HUES64 (cell line): ENCODE data around the gene SRSF8.

Experiments
- H3K27ac ChIP-seq: 2 replicates; pipeline ENCODE4 v1.7.0; 2013; ENCODE audit warnings: low read depth, low read length, inconsistent platforms
- H3K27me3 ChIP-seq: 2 replicates; pipeline ENCODE4 v1.6.1; 2013; ENCODE audit warnings: mild to moderate bottlenecking, low read length; ENCODE audit not compliant: insufficient read depth
- H3K36me3 ChIP-seq: 2 replicates; pipeline ENCODE4 v1.6.1; 2013; ENCODE audit warnings: mild to moderate bottlenecking, low read length; ENCODE audit not compliant: insufficient read depth
- H3K4me1 ChIP-seq: 2 replicates; pipeline ENCODE4 v1.6.1; 2013; ENCODE audit warnings: mild to moderate bottlenecking, low read length, moderate library complexity; ENCODE audit not compliant: insufficient read depth
- H3K4me3 ChIP-seq: 2 replicates; pipeline ENCODE4 v1.5.1; 2013; ENCODE audit warnings: mild to moderate bottlenecking, low read length, moderate library complexity
- H3K9ac ChIP-seq: 2 replicates; pipeline ENCODE4 v1.6.1; 2013; ENCODE audit warnings: mild to moderate bottlenecking, low read depth, low read length
- H3K9me3 ChIP-seq: 2 replicates; pipeline ENCODE4 v1.6.1; 2013; ENCODE audit warnings: low read depth, low read length; ENCODE audit not compliant: insufficient read depth
- WGBS: fragments of 150-250, 120-280 bp; methylation state at CpG from one replicate; pipeline ENCODE4 v1.1.7; 2013; ENCODE audit warnings: missing lambda C conversion rate; 5-methylcytosine and 5-hydroxymethylcytosine counted together

The SRSF8 gene

GRCh38 chr11:95068549-95068948, 1.8 kb downstream of the SRSF8 start:
- Histone ChIP-seq H3K27ac (no peak overlapping the region), H3K27me3 (no peaks in the 10 kb centered on the region), H3K4me3 (peak overlapping the region; percentile 79), H3K9ac (no peak overlapping the region), H3K4me1 (peaks cover 14% of the 10 kb centered on the region), H3K9me3 (no peaks in the 10 kb centered on the region), H3K36me3 (no peaks in the 10 kb centered on the region)
- WGBS, result 55% methylated on average over 4 of the region's 5 CpGs

- no peaks in the 10 kb centered on the region for H3K9me3 ChIP-seq
- peaks cover 14% of the 10 kb centered on the region for H3K4me1 ChIP-seq
- 96% methylated on average over 1 of the region's 1 CpG for WGBS
- no peak overlapping the region for H3K9ac ChIP-seq
- H3K4me3 ChIP-seq, result no peak overlapping the region
- H3K27me3 ChIP-seq, result no peaks in the 10 kb centered on the region
- no peaks in the 10 kb centered on the region for H3K36me3 ChIP-seq
- H3K27ac ChIP-seq, result no peak overlapping the region
Observed at GRCh38 chr11:95070471-95070870, 3.8 kb downstream of the SRSF8 start.

- Histone ChIP-seq H3K9me3 (no peaks in the 10 kb centered on the region), H3K36me3 (no peaks in the 10 kb centered on the region), H3K4me3 (no peak overlapping the region), H3K27ac (no peak overlapping the region), H3K27me3 (no peaks in the 10 kb centered on the region), H3K4me1 (peaks cover 9% of the 10 kb centered on the region; the same call in 1 of the 2 replicates), H3K9ac (no peak overlapping the region)
Observed at GRCh38 chr11:95072948-95073347, 6.2 kb downstream of the SRSF8 start.

- 87% methylated on average over 8 of the region's 8 CpGs for WGBS
- H3K4me3 ChIP-seq, result no peak overlapping the region
- no peak overlapping the region for H3K27ac ChIP-seq
- H3K36me3 ChIP-seq, result no peaks in the 10 kb centered on the region
- no peak overlapping the region for H3K9ac ChIP-seq
- H3K27me3 ChIP-seq, result no peaks in the 10 kb centered on the region
- H3K4me1 ChIP-seq, result no peaks in the 10 kb centered on the region
- H3K9me3 ChIP-seq, result no peaks in the 10 kb centered on the region
Observed at GRCh38 chr11:95074792-95075563, 8.3 kb downstream of the SRSF8 start.

GRCh38 chr11:95076416-95076815, 9.7 kb downstream of the SRSF8 start:
- WGBS, result 70% methylated on average over 1 of the region's 1 CpG
- H3K36me3 ChIP-seq, result no peaks in the 10 kb centered on the region
- H3K4me1 ChIP-seq, result no peaks in the 10 kb centered on the region

GRCh38 chr11:95076981-95077380, 10.3 kb downstream of the SRSF8 start:
- no peaks in the 10 kb centered on the region for H3K27me3 ChIP-seq
- no peaks in the 10 kb centered on the region for H3K9me3 ChIP-seq
- no peaks in the 10 kb centered on the region for H3K4me1 ChIP-seq
- no peak overlapping the region for H3K27ac ChIP-seq
- H3K36me3 ChIP-seq, result no peaks in the 10 kb centered on the region
- no peak overlapping the region for H3K4me3 ChIP-seq
- H3K9ac ChIP-seq, result no peak overlapping the region

More at GRCh38 chr11:95076416-95076815, 9.7 kb downstream of the SRSF8 start:
- Histone ChIP-seq H3K4me3 (no peak overlapping the region), H3K27me3 (no peaks in the 10 kb centered on the region), H3K9ac (no peak overlapping the region), H3K27ac (no peak overlapping the region), H3K9me3 (no peaks in the 10 kb centered on the region)

GRCh38 chr11:95078526-95078925, 11.8 kb downstream of the SRSF8 start:
- Histone ChIP-seq H3K9me3 (no peaks in the 10 kb centered on the region), H3K4me1 (no peaks in the 10 kb centered on the region), H3K27me3 (no peaks in the 10 kb centered on the region), H3K36me3 (no peaks in the 10 kb centered on the region), H3K9ac (no peak overlapping the region), H3K27ac (no peak overlapping the region), H3K4me3 (no peak overlapping the region)
- WGBS, result 93% methylated on average over 1 of the region's 1 CpG

GRCh38 chr11:95081010-95081409, 14.3 kb downstream of the SRSF8 start:
- H3K27ac ChIP-seq, result no peak overlapping the region
- 74% methylated on average over 5 of the region's 5 CpGs for WGBS
- H3K4me3 ChIP-seq, result no peak overlapping the region
- 0 out of 2 replicates have a peak, but pooled peaks cover 4% of the 10 kb centered on the region for H3K27me3 ChIP-seq
- H3K9ac ChIP-seq, result no peak overlapping the region
- no peaks in the 10 kb centered on the region for H3K9me3 ChIP-seq
- H3K4me1 ChIP-seq, result 0 out of 2 replicates have a peak, but pooled peaks cover 5% of the 10 kb centered on the region
- H3K36me3 ChIP-seq, result no peaks in the 10 kb centered on the region

- 67% methylated on average over 4 of the region's 4 CpGs for WGBS
- Histone ChIP-seq H3K9ac (no peak overlapping the region), H3K36me3 (no peaks in the 10 kb centered on the region), H3K27ac (no peak overlapping the region), H3K4me3 (no peak overlapping the region), H3K27me3 (0 out of 2 replicates have a peak, but pooled peaks cover 4% of the 10 kb centered on the region), H3K9me3 (no peaks in the 10 kb centered on the region), H3K4me1 (0 out of 2 replicates have a peak, but pooled peaks cover 5% of the 10 kb centered on the region)
Observed at GRCh38 chr11:95081412-95081811, 14.7 kb downstream of the SRSF8 start.

- Histone ChIP-seq H3K4me3 (no peak overlapping the region), H3K9ac (no peak overlapping the region), H3K27me3 (0 out of 2 replicates have a peak, but pooled peaks cover 4% of the 10 kb centered on the region), H3K36me3 (no peaks in the 10 kb centered on the region), H3K27ac (no peak overlapping the region), H3K9me3 (no peaks in the 10 kb centered on the region), H3K4me1 (0 out of 2 replicates have a peak, but pooled peaks cover 5% of the 10 kb centered on the region)
- WGBS, result 90% methylated on average over 2 of the region's 2 CpGs
Observed at GRCh38 chr11:95082576-95083001, 15.9 kb downstream of the SRSF8 start.

GRCh38 chr11:95084509-95084908, 17.8 kb downstream of the SRSF8 start:
- Histone ChIP-seq H3K9ac (no peak overlapping the region), H3K36me3 (no peaks in the 10 kb centered on the region), H3K27ac (no peak overlapping the region), H3K9me3 (no peaks in the 10 kb centered on the region), H3K4me1 (0 out of 2 replicates have a peak, but pooled peaks cover 9% of the 10 kb centered on the region), H3K4me3 (no peak overlapping the region), H3K27me3 (peaks cover 18% of the 10 kb centered on the region)
